ENCODE results near the gene ADIRF. TPM values are rescaled to one million over a fixed set of nuclear protein-coding genes. Genes with fewer than 3 reads are reported as not detected.
"Not testable (repeated sequence)": the region's sequence is repeated elsewhere in the genome, so short reads cannot be mapped to it uniquely, and the experiment has no call there.

Gene ADIRF
- polyA plus RNA-seq (ENCODE audit: insufficient read length in 4 of 4): 10 to 100 TPM; 13.9 to 44.9 (median 26.2) TPM

DNA sequence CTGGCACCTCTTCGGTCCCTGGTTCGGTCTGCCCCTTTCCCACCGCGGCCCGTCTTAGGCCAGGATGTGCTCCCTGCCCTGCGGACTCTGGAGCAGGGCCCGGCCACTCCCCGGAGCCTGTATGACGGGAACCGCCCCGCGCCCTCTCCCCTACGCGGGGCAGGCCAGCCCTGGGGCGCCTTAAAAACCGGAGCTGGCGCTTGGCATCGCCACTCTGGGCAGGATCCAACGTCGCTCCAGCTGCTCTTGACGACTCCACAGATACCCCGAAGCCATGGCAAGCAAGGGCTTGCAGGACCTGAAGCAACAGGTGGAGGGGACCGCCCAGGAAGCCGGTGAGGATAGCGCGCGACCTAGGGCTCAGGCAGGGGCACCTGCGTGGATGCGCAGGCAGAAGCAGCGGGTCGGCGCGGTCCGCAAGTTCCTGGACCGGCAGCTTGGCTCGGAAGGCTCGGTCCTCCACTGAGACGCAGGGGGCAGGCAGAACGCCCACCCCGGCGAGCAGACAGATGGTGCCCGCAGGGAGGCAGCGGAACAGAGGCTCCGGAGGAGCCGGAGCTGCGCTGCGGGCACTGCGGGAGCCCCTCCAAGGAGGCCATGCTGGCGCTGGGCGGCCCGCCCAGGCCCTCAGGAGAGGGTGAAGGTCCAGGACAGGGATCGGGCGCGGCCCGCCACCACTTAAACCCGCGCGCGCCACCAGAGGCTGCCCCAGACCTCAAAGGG lies at the start of gene ADIRF:
Gene ADIRF, plus strand, starts transcription at position 212 of the 723 bp plus-strand sequence. Its CDS starts 63 bp downstream, at position 275.
- DNase-seq (ENCODE audit: low read depth in 4 of 4, low spot score in 3 of 4): no peak

DNA sequence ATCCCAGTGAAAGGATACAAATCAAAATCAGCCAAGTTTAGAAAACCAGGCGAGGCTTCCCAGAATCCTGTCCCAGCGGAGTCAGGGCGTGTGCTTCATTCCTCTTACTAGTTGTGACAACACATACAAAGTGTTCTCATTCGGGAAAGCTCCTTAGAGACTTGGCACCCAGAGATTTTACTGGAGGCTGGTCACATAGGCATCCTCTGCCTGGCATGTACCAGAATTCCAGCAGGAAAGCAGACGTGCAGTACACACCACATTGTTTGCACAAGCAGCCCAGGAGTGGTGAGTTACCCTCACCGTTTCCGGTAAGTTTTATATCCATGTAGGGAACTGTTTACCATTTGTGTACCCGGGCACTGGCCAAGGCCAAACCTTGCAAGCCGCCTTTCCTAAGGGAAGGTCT lies 45.7 kb upstream of the ADIRF start:
- no peak for DNase-seq (ENCODE audit: low read depth in 4 of 4, low spot score in 3 of 4)

DNA sequence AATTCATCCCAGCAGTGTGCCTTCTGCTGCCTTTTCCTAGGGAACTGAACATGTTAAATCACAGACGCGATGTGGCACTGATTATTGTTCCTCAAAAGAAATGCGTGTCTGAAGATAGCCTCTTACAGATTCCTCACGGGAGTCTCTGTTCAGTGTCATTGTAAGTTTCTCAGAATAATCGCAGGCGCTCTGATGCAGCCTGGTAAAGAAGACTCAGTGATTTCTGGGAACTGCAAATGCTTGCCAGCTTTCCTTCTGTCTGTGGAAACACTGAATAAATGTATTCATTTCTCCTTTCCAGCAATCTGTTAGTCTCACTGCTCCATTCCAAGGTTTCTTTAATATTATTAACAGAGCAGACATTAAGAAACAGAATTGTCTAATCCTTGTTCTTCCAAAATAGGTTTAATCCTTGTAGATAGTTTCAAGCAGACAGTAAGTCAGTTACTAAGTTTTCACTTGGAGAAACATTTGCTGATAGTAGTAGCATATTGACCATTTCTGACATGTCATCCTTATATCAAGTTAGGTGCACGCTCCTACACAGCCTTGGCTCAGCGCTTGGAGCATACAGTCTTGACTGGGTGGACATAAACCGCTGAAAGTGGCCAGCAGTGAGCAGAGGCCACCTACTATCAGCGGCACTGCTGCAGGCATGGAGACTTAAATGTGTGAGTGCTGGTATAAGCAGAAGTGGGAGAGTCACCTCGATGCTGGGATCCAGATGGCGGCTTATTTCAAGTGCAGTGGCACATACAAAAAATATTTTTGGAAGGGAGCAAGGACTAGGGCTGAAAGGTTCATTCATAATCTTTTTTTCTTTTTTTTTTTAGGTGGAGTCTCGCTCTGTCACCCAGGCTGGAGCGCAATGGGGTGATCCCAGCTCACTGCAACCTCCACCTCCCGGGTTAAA lies 38.6 kb upstream of the ADIRF start:
- DNase-seq (ENCODE audit: low read depth in 4 of 4, low spot score in 3 of 4): no peak

DNA sequence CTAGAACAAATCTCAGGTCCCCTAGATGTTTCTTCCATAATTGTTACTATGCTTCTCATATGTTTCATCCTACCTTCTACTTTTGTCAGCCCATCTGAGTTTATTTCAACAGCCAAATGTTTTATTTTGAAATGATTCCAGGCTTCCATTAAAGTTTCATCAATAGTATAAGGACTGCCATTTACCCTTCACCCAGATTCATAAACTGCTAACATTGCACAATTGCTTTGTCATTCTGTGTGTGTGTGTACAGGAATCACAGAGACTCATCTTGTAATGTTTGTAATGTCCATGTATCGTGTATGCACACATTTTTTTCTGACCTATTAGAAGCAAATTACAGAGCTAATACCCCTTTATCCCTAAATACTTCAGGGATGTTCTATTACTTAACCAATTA lies 36.4 kb upstream of the ADIRF start:
- DNase-seq (ENCODE audit: low read depth in 4 of 4, low spot score in 3 of 4): no peak

DNA sequence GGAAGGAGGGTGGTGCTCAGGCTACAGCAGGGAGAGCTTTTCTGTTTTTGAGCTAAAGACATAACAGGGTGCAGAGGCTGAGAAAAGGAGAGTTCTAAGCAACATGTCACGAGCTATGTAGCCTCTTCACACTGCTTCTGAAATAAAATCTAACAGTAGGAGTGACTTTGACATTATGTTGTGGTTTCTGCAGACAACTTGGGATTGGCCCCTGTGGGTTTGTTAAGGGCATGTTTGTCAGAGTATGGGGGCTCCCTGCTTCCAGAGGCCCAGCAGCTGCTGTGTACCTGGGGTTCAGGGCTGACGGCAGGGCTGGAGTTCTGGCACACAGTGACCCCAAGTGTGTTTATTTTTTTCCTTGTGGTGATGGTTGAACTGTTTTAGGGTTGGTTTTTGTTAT lies 35.6 kb upstream of the ADIRF start:
- no peak for DNase-seq (ENCODE audit: low read depth in 4 of 4, low spot score in 3 of 4)

DNA sequence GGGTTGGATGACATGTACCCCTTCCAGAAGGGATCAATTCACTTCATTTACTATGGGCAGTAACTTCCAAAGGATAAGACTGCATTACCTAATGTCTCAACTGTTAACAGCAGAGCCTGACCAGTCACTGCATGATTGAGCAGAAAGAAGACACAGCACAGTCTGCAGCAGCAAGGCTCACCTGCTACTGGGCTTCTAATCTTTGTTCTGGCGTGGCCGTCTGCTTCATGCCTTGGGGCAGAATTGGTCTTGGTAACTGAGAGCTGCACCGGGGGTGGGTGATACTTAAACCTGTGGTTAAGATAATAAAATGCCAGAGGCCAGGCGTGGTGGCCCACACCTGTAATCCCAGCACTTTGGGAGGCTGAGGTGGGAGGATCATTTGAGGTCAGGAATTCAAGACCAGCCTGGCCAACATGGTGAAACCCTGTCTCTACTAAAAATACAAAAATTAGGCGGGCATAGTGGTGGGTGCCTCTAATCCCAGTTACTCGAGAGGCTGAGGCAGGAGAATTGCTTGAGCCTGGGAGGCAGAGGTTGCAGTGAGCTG lies 34.0 kb upstream of the ADIRF start:
- not testable (repeated sequence) for DNase-seq (ENCODE audit: low read depth in 4 of 4, low spot score in 3 of 4)

DNA sequence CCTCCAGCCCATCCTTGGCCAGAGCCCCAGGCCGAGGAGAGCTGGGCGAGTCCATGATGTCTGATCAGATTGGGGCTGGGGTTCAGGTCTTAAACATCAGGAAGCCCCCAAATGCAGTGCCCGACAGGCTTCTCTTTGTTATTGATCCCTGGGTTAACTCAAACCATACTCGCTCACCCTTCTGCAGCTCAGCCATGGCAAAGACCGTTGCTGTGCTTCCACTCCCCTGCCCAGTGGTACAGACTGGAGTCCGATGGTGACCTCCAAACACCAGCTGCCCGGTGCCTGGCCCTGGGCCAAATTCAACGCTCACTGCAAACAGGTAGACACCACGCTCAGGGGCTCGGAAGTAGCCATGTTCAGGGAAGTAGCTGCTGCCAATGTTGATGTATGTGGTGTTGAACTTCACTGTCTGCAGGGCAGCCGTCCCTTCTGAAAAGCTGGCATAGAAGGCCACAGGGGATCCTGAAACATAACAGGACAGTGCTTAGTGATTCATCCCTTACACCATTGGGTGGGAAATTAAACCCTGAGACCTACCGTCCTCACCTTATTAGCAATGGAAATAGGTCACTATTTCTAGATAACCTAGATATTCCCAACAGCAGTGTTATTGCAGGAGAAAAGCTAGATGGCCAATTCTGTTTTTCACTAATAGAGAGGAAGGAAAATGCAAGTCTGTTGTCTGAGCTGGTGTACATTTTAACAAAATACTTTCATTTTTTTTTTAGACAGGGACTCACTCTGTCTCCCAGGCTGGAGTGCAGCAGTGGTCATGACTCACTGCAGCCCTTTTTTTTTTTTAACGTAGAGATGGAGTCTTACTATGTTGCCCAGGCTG lies 31.4 kb upstream of the ADIRF start:
- no peak for DNase-seq (ENCODE audit: low read depth in 4 of 4, low spot score in 3 of 4)

DNA sequence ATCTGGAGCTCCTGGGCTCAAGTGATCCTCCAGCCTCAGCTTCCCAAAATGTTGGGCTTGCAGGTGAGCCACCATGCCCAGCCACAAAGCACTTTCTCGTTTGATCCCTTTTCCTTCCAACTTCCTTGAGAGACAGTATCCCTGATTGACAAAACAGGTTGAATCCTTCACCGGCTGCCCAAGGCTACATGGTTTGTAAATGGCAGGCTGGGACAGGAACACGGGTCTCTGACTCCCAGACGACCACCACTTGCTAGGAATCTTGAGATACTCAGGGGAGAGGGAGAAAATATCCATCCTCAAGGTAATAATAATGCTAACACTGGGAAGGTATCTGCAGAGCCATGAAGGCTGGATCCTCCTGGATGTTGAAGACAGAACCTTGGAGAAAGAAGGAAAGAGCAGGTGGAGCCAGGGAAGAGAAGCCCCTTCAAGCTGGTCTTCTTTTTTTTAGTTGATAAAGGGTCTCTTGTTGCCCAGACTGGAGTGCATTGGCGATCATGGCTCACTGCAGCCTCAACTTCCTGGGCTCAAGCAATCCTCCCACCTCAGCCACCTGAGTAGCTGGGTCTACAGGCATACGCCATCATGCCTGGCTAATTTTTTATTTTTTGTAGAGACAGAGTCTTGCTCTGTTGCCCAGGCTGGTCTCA lies 30.7 kb upstream of the ADIRF start:
- no peak for DNase-seq (ENCODE audit: low read depth in 4 of 4, low spot score in 3 of 4)

DNA sequence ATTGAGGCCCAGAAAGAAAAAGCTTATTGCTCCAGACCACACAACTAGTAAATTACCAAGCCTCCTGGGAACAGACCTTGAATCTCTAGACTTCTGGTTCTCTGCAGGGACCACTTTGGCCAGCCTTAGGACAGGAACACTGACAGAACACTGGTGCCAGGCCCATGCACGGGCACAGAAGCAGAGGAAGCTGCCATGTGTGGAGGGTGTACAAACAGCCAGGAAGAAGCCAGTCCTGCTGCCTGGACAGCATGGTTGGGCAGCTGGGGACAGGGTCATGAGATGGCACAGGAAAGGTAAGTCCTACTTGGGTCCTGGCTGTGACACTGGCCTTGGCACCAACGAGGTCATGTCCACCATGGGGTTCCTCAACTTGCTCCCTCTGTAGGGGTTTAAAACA lies 30.0 kb upstream of the ADIRF start:
- DNase-seq (ENCODE audit: low read depth in 4 of 4, low spot score in 3 of 4): no peak

DNA sequence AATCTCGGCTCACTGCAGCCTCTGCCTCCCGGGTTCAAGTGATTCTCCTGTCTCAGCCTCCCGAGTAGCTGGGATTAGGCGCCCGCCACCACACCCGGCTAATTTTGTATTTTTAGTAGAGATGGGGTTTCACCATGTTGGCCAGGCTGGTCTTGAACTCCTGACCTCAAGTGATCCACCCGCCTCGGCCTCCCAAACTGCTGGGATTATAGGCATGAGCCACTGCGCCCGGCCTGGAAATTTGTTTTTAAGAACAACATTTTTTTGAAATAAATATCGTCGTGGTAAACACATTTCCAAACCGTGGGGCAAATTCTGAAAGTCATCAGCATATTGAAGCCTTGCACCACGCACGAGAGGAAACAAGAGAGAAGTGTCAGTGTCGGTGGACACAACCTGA lies 28.2 kb upstream of the ADIRF start:
- DNase-seq (ENCODE audit: low read depth in 4 of 4, low spot score in 3 of 4): not testable (repeated sequence)

DNA sequence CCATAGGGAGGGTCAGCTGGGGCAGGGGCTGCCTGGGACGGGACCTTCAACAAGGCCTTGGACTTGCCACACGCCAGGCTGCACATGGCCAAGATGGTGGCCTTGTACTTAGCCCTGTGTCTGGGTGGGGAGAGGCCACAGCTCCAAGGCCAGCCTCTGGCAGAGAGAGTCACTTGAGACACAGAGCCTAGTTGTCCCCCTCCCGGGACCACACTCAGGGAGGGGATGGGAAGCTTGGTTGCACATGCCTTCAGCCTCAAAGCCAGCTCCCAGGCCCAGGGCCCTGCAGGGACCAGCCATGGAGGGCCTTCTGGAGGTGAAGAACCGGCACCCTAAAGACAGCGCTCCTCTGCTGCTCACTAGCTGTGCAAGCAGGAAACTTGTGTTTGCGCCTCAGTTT lies 27.6 kb upstream of the ADIRF start:
- DNase-seq (ENCODE audit: low read depth in 4 of 4, low spot score in 3 of 4): no peak

DNA sequence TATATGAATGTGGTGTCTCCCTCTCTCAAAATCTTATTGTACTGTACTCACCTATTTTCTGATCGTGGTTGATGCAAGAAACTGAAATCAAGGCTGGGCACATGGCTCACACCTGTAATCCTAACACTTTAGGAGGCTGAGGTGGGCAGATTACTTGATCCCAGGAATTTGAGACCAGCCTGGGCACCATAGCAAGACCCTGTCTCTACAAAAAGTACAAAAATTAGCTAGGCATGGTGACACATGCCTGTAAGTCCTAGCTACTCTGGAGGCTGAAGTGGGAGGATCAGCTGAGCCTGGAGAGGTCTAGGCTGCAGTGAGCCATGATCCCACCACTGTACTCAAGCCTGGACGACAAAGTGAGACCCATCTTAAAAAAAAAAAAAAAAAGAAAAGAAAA lies 26.9 kb upstream of the ADIRF start:
- DNase-seq (ENCODE audit: low read depth in 4 of 4, low spot score in 3 of 4): no peak

DNA sequence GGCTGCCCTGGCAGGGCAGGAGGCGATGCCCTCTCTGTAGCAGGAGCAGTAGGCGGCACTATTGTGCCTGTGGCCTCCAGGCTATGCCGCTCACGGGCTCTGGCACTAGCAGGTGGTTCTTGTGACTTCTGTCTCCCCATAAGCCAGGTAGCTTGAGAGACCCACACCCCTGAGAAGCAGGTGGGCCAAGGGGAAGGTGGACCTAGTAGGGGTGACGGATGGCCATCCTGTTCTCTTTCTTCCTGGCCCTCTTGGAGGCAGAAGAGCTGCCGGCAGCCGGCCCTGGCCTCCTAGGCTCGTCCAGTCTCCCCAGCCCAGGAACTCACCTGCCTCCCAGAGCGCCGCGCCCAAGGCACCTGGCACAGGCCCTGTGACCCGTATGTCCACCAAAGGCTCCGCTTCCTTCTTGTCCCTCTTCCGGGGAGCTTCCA lies 26.3 kb upstream of the ADIRF start:
- DNase-seq (ENCODE audit: low read depth in 4 of 4, low spot score in 3 of 4): no peak

DNA sequence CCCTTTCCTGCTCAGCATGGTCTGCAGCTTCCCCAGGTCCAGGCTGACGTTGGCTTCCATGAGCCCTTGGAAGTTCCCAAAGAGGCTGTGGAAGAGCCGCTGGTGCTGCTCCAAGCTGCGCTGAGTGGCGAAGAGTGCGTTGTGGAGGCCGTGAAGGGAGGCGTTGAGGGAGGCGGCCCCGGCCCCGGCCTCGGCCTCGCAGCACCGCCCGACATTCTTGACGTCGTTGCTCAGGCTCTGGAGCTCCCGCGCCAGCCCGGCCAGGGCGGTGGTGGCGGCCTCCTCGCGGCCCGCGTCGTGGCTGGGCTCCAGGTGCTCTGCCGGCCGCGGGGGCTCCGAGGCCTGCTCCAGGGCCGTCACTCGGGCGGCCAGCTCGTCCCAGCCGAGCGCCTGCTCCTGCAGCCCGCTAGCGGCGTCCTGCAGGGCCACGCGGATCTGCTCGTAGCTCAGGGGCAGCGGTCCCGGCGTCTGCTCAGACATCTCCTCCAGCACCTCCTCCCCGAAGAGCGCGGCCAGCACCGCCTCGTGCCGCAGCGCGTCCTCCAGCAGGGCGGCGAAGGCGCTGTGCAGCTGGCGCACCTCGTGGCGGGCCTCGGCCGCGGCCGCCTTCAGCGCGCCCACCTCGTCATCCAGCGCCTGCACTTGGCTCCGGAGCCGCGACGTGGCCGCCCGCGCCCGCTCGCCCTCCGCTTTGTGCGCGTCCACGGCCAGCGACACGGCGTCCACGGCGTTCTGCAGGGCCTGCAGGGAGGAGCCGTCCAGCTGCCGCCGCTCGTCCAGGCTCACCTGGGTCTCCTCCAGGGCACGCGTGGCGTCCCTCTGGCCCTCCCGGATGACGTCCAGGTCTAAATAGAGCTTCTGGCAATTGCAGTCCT lies 25.6 kb upstream of the ADIRF start:
- no peak for DNase-seq (ENCODE audit: low read depth in 4 of 4, low spot score in 3 of 4)

DNA sequence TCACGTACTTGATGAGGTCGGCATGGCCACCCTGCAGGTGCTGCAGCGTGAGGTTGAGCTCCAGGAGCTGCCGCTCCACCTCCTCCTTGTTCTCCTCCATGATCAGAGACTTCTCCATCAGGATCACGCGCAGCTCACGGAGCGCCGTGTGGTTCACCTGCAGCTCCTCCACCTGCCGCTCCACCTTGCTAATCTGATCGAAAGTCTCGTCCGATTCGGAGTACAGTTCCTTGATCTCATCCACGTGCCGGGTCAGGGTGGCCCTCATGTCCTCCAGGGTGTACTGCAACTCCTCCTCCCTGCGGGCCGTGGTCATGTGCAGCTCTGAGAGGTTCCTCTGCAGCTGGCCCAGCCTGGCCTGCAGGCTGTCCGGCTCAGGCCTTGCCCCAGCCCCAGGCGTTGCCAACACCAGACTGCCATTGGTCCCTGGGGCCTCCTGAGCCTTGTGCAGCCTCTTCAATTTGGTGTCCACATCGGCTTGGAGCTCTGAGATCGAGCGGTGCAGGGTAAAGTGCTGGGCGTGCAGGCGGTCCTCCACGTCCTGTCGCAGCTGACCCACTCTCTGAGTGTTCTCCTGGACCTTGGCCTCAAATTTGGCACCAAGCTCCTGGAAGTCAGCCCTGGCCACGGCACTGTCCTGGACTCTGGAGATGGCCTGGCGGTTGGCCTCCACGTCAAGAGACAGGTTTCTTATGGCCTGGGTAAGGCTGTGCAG lies 24.8 kb upstream of the ADIRF start:
- DNase-seq (ENCODE audit: low read depth in 4 of 4, low spot score in 3 of 4): no peak

DNA sequence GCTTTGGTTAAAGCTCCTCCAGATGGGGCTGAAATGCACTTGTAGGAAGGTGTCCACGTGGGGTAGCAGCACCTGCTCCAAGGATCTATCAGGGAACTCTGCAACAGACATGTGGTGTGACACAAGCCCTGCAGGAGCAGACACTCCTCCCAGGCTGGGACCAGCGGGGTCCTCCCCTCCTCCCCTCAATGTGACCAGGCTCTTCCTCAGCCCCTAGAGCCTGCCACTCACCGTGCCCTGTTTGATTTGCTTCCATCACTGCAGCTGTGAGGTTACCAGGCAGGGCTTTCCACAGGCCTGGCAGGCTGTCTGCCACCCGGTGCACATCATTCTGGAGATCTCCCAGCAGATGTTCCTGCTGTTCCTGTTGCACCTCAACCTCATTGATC lies 24.3 kb upstream of the ADIRF start:
- DNase-seq (ENCODE audit: low read depth in 4 of 4, low spot score in 3 of 4): no peak

DNA sequence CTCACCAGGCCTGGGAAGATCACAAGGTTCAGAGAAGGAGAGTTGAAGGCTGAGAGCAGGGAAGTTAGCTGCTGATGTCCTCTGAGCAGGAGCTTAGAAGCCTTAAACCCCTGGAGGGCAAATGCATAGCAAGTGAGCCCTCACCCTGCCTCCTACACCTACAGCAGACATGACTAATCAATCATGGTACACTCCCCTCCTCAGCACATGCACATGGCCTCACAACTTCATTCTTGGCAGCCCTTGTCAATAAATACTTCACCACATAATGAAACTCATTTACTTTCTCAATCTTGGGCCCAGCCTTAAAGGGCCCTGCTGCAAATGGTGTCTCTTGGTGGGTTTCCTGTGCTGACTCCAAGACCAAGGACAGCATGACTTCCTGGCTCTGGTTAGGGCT lies 23.8 kb upstream of the ADIRF start:
- DNase-seq (ENCODE audit: low read depth in 4 of 4, low spot score in 3 of 4): no peak

DNA sequence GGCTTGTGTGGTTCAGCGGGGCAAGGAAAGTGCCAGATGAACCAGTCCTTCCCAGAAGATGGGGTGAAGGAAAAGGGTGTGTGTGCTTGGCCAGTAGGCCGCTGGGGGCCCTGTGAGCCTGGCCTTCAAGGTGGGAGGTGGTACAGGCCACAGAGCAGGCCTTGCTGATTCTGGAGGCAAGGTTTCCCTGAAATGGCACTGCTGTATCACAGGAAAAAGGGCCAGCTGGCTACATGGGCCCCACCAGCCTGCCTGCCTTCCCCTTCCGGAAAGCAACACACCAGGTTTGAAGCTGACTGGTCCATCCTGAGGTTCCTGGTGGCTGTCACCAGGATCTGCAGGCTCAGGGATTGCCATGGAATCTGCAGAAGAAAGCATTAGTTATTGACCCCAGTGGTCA lies 23.4 kb upstream of the ADIRF start:
- DNase-seq (ENCODE audit: low read depth in 4 of 4, low spot score in 3 of 4): no peak

All from left renal pelvis (tissue), 4 donors.